Measurements from ENCODE around the gene CYP26A1.
A peak's percentile ranks its signal among the peaks of the same experiment; 100 is the strongest.

The CYP26A1 gene

DNA sequence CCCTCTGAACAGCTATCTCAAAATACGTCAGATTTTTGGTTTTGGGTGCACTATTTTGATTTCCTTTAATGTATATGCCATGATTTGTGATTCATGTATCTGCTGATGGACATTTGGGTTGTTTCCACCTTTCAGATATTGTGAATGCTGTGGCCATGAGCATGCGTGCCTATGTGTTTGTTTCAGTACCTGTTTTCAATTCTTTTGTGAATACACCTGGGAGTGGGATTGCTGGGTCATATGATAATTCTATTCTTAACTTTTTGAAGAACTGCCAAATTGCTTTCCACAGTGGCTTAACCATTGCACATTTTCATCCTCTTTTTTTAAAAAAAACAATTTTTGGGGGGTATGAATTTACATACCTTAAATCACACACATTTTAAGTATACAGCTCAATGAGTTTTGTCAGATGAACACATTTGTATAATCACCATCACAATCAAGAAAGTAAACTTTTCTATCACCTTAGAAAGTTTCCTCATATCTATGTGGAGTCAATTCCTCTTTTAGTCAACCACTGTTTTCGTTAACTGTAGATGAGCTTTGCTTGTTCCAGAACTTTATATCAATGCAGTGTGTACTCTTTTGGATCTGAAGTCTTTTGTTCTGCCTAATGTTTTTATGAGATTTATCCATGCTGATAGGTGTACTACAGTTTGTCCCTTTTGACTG, 36.9 kb downstream of the CYP26A1 start:
- Histone ChIP-seq H3K9me2 (replicated peaks; ENCODE audit: insufficient read depth, low read length) (no peaks in the 10 kb centered on the region), H3K36me3 (replicated peaks; ENCODE audit: insufficient read depth, low read length) (no peaks in the 10 kb centered on the region), H3K9ac (ENCODE audit: low read length) (peak overlapping the region; percentile 45), H3K4me2 (ENCODE audit: low read depth, low read length) (peak overlapping the region; percentile 47), H4K20me1 (ENCODE audit: insufficient read depth, low read length) (no peaks in the 10 kb centered on the region), H3K79me2 (ENCODE audit: low read length) (no peaks in the 10 kb centered on the region), H3K4me3 (ENCODE audit: low read length) (no peak overlapping the region; the same call in 1 of the 2 replicates), H3K9me3 (replicated peaks; ENCODE audit: insufficient read depth, low read length) (no peaks in the 10 kb centered on the region), H3K4me1 (ENCODE audit: low read length) (peaks cover 45% of the 10 kb centered on the region), H3K27me3 (replicated peaks; ENCODE audit: insufficient read depth, low read length) (no peaks in the 10 kb centered on the region), H3K27ac (ENCODE audit: low read length) (peak overlapping the region; percentile 95), H2AFZ (ENCODE audit: low read length) (peak overlapping the region; percentile 37), H3F3A (ENCODE audit: insufficient read depth, low read length) (peaks cover 15% of the 10 kb centered on the region)
- TF ChIP-seq EZH2 (optimal IDR thresholded peaks at IDR 0.05; ENCODE audit: low read depth, low read length) (no peak), EZH2phosphoT487 (IDR thresholded peaks at IDR 0.05; ENCODE audit: low read length) (no peak)
- TF ChIP-seq, protein P1, sequence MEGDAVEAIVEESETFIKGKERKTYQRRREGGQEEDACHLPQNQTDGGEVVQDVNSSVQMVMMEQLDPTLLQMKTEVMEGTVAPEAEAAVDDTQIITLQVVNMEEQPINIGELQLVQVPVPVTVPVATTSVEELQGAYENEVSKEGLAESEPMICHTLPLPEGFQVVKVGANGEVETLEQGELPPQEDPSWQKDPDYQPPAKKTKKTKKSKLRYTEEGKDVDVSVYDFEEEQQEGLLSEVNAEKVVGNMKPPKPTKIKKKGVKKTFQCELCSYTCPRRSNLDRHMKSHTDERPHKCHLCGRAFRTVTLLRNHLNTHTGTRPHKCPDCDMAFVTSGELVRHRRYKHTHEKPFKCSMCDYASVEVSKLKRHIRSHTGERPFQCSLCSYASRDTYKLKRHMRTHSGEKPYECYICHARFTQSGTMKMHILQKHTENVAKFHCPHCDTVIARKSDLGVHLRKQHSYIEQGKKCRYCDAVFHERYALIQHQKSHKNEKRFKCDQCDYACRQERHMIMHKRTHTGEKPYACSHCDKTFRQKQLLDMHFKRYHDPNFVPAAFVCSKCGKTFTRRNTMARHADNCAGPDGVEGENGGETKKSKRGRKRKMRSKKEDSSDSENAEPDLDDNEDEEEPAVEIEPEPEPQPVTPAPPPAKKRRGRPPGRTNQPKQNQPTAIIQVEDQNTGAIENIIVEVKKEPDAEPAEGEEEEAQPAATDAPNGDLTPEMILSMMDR (IDR thresholded peaks at IDR 0.05; ENCODE audit: low read length), result no peak
- DNase-seq, result peak; percentile 81

DNA sequence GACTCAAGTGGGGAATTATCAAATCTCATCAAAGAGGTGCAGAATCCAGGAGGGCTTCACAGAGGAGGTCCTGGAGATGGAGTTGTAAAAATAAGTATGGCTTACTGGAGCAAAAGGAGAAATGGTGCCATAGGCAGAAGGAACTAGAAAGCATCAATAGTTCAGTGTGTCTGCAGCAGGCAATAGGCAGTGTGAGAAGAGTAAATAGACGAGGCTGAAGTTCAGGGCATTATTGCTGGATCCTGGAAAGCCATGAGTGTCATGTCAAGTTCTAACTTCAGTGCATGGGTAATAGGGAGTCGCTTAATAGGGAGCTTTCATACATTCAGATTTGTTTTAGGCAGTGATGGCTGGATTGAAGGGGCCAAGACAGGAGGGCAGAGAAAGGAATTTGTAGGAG, 39.3 kb downstream of the CYP26A1 start:
- Histone ChIP-seq H3K79me2 (ENCODE audit: low read length) (no peaks in the 10 kb centered on the region), H3K4me1 (ENCODE audit: low read length) (peaks cover 47% of the 10 kb centered on the region), H4K20me1 (ENCODE audit: insufficient read depth, low read length) (no peaks in the 10 kb centered on the region), H3K27ac (ENCODE audit: low read length) (no peak overlapping the region), H3K4me2 (ENCODE audit: low read depth, low read length) (no peak overlapping the region), H3K9me2 (replicated peaks; ENCODE audit: insufficient read depth, low read length) (no peaks in the 10 kb centered on the region), H3K9me3 (replicated peaks; ENCODE audit: insufficient read depth, low read length) (no peaks in the 10 kb centered on the region), H2AFZ (ENCODE audit: low read length) (no peak overlapping the region), H3K36me3 (replicated peaks; ENCODE audit: insufficient read depth, low read length) (no peaks in the 10 kb centered on the region), H3K4me3 (ENCODE audit: low read length) (no peak overlapping the region), H3F3A (ENCODE audit: insufficient read depth, low read length) (peaks cover 20% of the 10 kb centered on the region), H3K27me3 (replicated peaks; ENCODE audit: insufficient read depth, low read length) (no peaks in the 10 kb centered on the region), H3K9ac (ENCODE audit: low read length) (no peak overlapping the region)
- TF ChIP-seq EZH2phosphoT487 (IDR thresholded peaks at IDR 0.05; ENCODE audit: low read length), result no peak
- TF ChIP-seq EZH2 (optimal IDR thresholded peaks at IDR 0.05; ENCODE audit: low read depth, low read length), result no peak
- TF ChIP-seq, protein P1 (IDR thresholded peaks at IDR 0.05; ENCODE audit: low read length), result no peak
- no peak for DNase-seq

DNA sequence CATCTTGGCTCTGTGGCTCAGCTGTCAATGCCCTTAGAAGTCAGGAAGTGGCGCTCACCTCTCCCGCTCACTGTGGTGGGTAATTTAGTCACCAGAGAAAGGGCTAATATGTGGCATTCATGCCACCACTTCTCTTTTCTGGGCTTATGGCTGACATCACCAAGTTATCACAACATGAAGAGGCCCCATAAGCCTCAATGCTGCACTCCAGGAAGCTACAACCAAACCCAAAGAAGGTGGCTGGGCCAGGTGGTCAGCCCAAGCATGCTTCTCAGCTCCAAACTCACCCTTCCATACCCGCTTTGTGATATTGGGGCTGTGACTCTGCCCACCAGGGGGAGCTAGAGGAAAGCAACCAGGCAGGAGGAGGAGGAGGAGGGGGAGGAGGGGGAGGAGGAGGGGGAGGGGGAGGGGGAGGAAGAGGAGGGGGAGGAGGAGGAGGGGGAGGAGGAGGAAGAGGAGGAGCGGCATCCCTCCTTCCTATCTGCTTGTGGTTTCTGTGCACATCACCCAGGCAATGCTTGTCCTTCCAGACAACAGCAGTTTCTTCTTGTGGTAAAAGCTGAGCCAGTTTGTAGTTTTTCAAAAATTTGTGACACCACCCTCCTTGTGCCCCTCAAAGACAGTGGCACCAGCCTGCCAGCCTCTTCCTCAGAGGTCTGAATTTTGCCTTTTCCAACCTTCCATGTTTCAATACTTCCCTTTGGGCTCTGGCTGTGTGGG, 42.1 kb downstream of the CYP26A1 start:
- H3K79me2 ChIP-seq (ENCODE audit: low read length), result no peaks in the 10 kb centered on the region
- no peaks in the 10 kb centered on the region for H3K36me3 ChIP-seq (replicated peaks; ENCODE audit: insufficient read depth, low read length)
- H3K27me3 ChIP-seq (replicated peaks; ENCODE audit: insufficient read depth, low read length), result no peaks in the 10 kb centered on the region
- H3K4me3 ChIP-seq (ENCODE audit: low read length), result no peak overlapping the region
- no peaks in the 10 kb centered on the region for H3K9me2 ChIP-seq (replicated peaks; ENCODE audit: insufficient read depth, low read length)
- peak overlapping the region; percentile 71 for H2AFZ ChIP-seq (ENCODE audit: low read length)
- TF ChIP-seq EZH2phosphoT487 (IDR thresholded peaks at IDR 0.05; ENCODE audit: low read length), result no peak
- TF ChIP-seq, protein P1 (IDR thresholded peaks at IDR 0.05; ENCODE audit: low read length), result peak; percentile 55
- H3K4me2 ChIP-seq (ENCODE audit: low read depth, low read length), result peak overlapping the region; percentile 38; the same call in 1 of the 2 replicates
- no peak overlapping the region; the same call in 1 of the 2 replicates for H3K9ac ChIP-seq (ENCODE audit: low read length)
- DNase-seq, result peak; percentile 79
- peaks cover 31% of the 10 kb centered on the region for H3K4me1 ChIP-seq (ENCODE audit: low read length)
- H3F3A ChIP-seq (ENCODE audit: insufficient read depth, low read length), result peaks cover 13% of the 10 kb centered on the region
- no peaks in the 10 kb centered on the region for H4K20me1 ChIP-seq (ENCODE audit: insufficient read depth, low read length)
- H3K27ac ChIP-seq (ENCODE audit: low read length), result peak overlapping the region; percentile 39; the same call in 1 of the 2 replicates
- H3K9me3 ChIP-seq (replicated peaks; ENCODE audit: insufficient read depth, low read length), result no peaks in the 10 kb centered on the region
